ENCODE results near the gene PROSER2.

DNA sequence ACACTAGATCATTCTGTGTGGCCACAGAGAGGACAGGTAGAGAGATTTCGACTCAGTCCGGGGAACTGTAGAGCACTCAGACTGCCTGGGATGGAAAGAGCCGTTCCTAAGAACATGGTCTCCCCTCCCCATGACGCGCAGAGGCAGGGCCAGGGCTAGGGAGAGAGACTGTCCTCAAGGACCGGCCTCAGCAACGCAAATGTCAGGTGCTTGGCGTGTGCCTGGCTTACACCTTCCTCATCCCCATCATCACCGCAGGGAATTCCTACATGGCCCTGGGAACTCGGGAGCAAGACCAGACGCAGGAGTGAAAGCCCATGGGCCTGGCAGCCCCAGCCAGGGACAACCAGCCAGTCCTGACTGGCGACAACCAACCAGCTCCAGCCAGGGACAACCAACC is 55.6 kb downstream of the PROSER2 start:
- TF ChIP-seq, protein P1, sequence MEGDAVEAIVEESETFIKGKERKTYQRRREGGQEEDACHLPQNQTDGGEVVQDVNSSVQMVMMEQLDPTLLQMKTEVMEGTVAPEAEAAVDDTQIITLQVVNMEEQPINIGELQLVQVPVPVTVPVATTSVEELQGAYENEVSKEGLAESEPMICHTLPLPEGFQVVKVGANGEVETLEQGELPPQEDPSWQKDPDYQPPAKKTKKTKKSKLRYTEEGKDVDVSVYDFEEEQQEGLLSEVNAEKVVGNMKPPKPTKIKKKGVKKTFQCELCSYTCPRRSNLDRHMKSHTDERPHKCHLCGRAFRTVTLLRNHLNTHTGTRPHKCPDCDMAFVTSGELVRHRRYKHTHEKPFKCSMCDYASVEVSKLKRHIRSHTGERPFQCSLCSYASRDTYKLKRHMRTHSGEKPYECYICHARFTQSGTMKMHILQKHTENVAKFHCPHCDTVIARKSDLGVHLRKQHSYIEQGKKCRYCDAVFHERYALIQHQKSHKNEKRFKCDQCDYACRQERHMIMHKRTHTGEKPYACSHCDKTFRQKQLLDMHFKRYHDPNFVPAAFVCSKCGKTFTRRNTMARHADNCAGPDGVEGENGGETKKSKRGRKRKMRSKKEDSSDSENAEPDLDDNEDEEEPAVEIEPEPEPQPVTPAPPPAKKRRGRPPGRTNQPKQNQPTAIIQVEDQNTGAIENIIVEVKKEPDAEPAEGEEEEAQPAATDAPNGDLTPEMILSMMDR (IDR thresholded peaks at IDR 0.05), result no peak
- no peak for TF ChIP-seq EZH2 (IDR thresholded peaks at IDR 0.05; ENCODE audit: borderline replicate concordance, insufficient read depth, low read depth, low read length, poor library complexity, severe bottlenecking)
